Gastrocnemius medialis (tissue), 4 donors: ENCODE results near the gene EPB41. TPM values are rescaled to one million over a fixed set of nuclear protein-coding genes. Genes with fewer than 3 reads are reported as not detected.

ENCODE experiments used
- ATAC-seq, 2 donors: fragments of 150-250 bp; one replicate each; pipeline ENCODE4 v1.9.1; 2016
- DNase-seq, 2 donors: peaks; one replicate each; pipeline ENCODE4 v3.0.0-alpha.2; 2019
- H3K27ac ChIP-seq, 4 donors: fragments of 200-600 bp; sonication (generic); 1 replicate in 1 of 4; 2 replicates in 3 of 4; pipeline ENCODE4 v1.5.1; 2016 to 2018; ENCODE audit warnings: mild to moderate bottlenecking in 2 of 4, moderate library complexity in 1 of 4
- H3K27me3 ChIP-seq, 3 donors: fragments of 200-600 bp; sonication (generic) in 2 of 3; 1 replicate in 1 of 3; 2 replicates in 2 of 3; pipeline versions ENCODE4 v1.5.1 to v1.6.0; 2016 to 2019; ENCODE audit warnings: mild to moderate bottlenecking in 1 of 3, moderate library complexity in 1 of 3
- H3K36me3 ChIP-seq, 2 donors: fragments of 200-600 bp; sonication (generic) in 1 of 2; one replicate each; pipeline ENCODE4 v1.5.1; 2017 to 2018
- H3K4me1 ChIP-seq, 2 donors: fragments of 200-600 bp; sonication (generic) in 1 of 2; one replicate each; pipeline ENCODE4 v1.5.1; 2016 to 2017; ENCODE audit warnings: mild to moderate bottlenecking in 2 of 2
- H3K4me3 ChIP-seq, 4 donors: fragments of 200-600 bp; sonication (generic) in 3 of 4; 1 replicate in 1 of 4; 2 replicates in 3 of 4; pipeline ENCODE4 v1.5.1; 2016 to 2019; ENCODE audit warnings: mild to moderate bottlenecking in 2 of 4
- H3K9me3 ChIP-seq, 3 donors: fragments of 200-600 bp; sonication (generic) in 2 of 3; 1 replicate in 1 of 3; 2 replicates in 2 of 3; pipeline ENCODE4 v1.5.1; 2016 to 2019
- CTCF ChIP-seq, 5 experiments: fragments of 450-650 bp in 3 of 5; fragments of 200-600 bp in 2 of 5; sonication (generic) in 2 of 5; IDR thresholded peaks in 4 of 5; conservative IDR thresholded peaks in 1 of 5; 1 replicate in 4 of 5; 2 replicates in 1 of 5; pipeline ENCODE4 v1.5.1; 2016 to 2019; ENCODE audit warnings: antibody characterized with exemption in 5 of 5, mild to moderate bottlenecking in 3 of 5, moderate library complexity in 3 of 5
- POLR2A ChIP-seq, 2 donors: fragments of 450-650 bp; IDR thresholded peaks; one replicate each; pipeline ENCODE4 v1.6.1; 2017; ENCODE audit warnings: antibody characterized with exemption in 2 of 2, mild to moderate bottlenecking in 2 of 2, moderate library complexity in 2 of 2
- in situ Hi-C, 4 donors: fragments of 200-750 bp; cut with MboI; loops; one replicate each; pipeline versions ENCODE4 v1.15.0 to v1.8.0; 2017; ENCODE audit warnings: low sequenced_read_pairs in 4 of 4
- intact Hi-C: fragments of 100-400 bp; cut with DNase I; formaldehyde crosslinking; loops from one replicate; pipeline ENCODE4 v1.15.1; 2023; ENCODE audit warnings: low total_unique reads
- total RNA-seq, 4 donors: library from RNA; depleted of rRNA; stranded (reverse); fragments of >200 nt; gene quantifications; one replicate each; pipeline versions ENCODE4 v1.1.0 to v1.2.3, GENCODE V29; 2016

EPB41 gene
- total RNA-seq, 4 donors from 2014 or later = 19.5 to 28.6 (median 23.6) TPM

DNA sequence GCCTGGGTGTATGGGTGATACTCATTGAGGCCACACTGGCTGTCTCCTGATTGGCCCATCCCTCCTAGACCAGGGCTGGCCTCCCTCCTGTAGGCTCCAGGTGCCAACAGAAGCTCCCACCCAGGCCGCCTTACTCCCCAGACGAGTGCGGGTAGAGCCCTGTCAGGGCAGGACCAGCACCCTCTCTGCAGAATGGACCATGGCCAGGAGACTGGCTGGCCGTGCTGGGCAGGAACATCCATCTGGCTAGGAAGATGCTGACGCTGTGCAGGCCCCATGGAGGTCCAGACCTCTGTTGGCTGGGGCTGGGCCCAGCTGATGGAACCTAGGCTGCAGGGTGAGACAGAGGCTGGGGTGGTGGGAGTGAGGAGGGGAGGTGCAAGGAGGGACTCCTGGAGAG, 25.0 kb upstream of the EPB41 start:
- Histone ChIP-seq H3K36me3 (no peaks in the 10 kb centered on the region), H3K9me3 (no peaks in the 10 kb centered on the region), H3K27ac (no peak overlapping the region), H3K4me3 (no peak overlapping the region), H3K4me1 (peaks cover 19 to 26% of the 10 kb centered on the region in 2 donors), H3K27me3 (no peaks in the 10 kb centered on the region)
- intact Hi-C loops = loop anchor here (5.0 to 10.0 kb wide), 3 partner anchors 247 to 1825 kb away; partner anchors contain the start of genes SESN2 and TAF12
- ATAC-seq = no peak
- in situ Hi-C loops = loop anchor here (10.0 to 25.0 kb wide), 7 partner anchors 95 to 1823 kb away; partner anchors contain the start of genes RNU11 (in 3 of the 4), TAF12 (in 3 of the 4), MATN1 (in 1 of the 4) and PHACTR4 (in 1 of the 4)
- TF ChIP-seq POLR2A (IDR thresholded peaks at IDR 0.05) (no peak), CTCF (IDR thresholded peaks at IDR 0.05 in 4 of 5, conservative IDR thresholded peaks at IDR 0.05 in 1 of 5) (no peak)
- DNase-seq = no peak

DNA sequence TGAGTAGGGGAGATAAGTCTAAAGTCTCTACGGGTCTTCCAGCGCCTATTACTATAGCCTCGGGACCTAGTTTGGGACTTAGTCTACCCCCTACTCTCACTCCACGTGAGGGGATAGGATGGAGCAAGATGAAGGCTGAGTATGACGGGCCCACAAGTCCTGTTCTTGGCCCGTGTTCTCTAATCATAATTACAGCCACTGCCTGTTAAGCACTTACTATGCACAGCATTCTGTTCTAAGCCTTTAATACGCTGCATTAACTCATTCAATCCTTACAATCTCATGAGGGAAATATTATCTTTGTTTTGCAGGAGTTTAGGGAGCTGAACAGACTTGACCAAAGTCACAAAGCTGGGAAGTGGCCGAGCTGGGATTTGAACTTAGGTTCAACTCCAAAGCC, 23.9 kb upstream of the EPB41 start:
- ATAC-seq = no peak
- in situ Hi-C loops = loop anchor here (25.0 kb wide), 4 partner anchors 253 to 1822 kb away; partner anchors contain the start of genes RNU11 (in 2 of the 4), TAF12 (in 2 of the 4), MATN1 (in 1 of the 4) and PHACTR4 (in 1 of the 4)

DNA sequence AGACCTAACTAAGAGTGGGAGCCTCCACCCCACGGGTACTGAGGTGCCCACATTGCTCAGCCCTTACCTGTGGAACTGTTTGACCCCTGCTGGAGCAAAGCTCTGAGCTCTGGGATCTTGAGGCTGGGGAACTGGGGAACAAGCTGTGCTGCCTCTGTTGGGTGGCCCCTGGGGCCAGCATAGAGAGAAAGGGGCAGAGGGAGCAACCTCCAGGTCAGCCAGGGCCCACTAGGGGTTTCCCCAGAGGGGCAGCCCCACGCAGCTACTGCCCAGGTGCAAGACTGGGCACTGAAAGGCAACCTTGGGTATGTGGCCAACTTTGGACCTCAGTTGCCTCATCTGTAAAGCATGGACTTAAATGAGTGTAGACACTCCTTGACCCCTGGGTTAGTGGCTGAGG, 23.5 kb upstream of the EPB41 start:
- TF ChIP-seq CTCF (IDR thresholded peaks at IDR 0.05 in 4 of 5, conservative IDR thresholded peaks at IDR 0.05 in 1 of 5) (no peak), POLR2A (IDR thresholded peaks at IDR 0.05) (no peak)
- no peak for ATAC-seq
- no peaks in the 10 kb centered on the region for H3K36me3 ChIP-seq
- H3K9me3 ChIP-seq = no peaks in the 10 kb centered on the region
- H3K4me1 ChIP-seq = peaks cover 6 to 13% of the 10 kb centered on the region in 2 donors
- DNase-seq = no peak
- no peak overlapping the region for H3K4me3 ChIP-seq
- no peak overlapping the region for H3K27ac ChIP-seq
- intact Hi-C loops = no loop called here
- in situ Hi-C loops = loop anchor here (25.0 kb wide), 4 partner anchors 254 to 1821 kb away; partner anchors contain the start of genes RNU11 (in 2 of the 4), TAF12 (in 2 of the 4), MATN1 (in 1 of the 4) and PHACTR4 (in 1 of the 4)
- H3K27me3 ChIP-seq = no peaks in the 10 kb centered on the region

More for the DNA sequence above, 23.9 kb upstream of the EPB41 start:
- H3K27ac ChIP-seq = no peak overlapping the region
- intact Hi-C loops = no loop called here
- H3K36me3 ChIP-seq = no peaks in the 10 kb centered on the region
- no peak for DNase-seq
- no peaks in the 10 kb centered on the region for H3K9me3 ChIP-seq
- H3K4me1 ChIP-seq = peaks cover 8 to 17% of the 10 kb centered on the region in 2 donors
- TF ChIP-seq CTCF (IDR thresholded peaks at IDR 0.05 in 4 of 5, conservative IDR thresholded peaks at IDR 0.05 in 1 of 5) (no peak), POLR2A (IDR thresholded peaks at IDR 0.05) (no peak)
- no peaks in the 10 kb centered on the region for H3K27me3 ChIP-seq
- no peak overlapping the region for H3K4me3 ChIP-seq

- no peaks in the 10 kb centered on the region for H3K9me3 ChIP-seq
- H3K36me3 ChIP-seq = no peaks in the 10 kb centered on the region
- in situ Hi-C loops = loop anchor here (25.0 kb wide), 4 partner anchors 254 to 1821 kb away; partner anchors contain the start of genes RNU11 (in 2 of the 4), TAF12 (in 2 of the 4), MATN1 (in 1 of the 4) and PHACTR4 (in 1 of the 4)
- no peak overlapping the region for H3K27ac ChIP-seq
- no peak for DNase-seq
- H3K4me3 ChIP-seq = no peak overlapping the region
- ATAC-seq = no peak
- H3K4me1 ChIP-seq = peaks cover 6 to 10% of the 10 kb centered on the region in 2 donors
- intact Hi-C loops = no loop called here
- TF ChIP-seq CTCF (IDR thresholded peaks at IDR 0.05 in 4 of 5, conservative IDR thresholded peaks at IDR 0.05 in 1 of 5) (no peak), POLR2A (IDR thresholded peaks at IDR 0.05) (no peak)
- no peaks in the 10 kb centered on the region for H3K27me3 ChIP-seq
These were observed 23.1 kb upstream of the EPB41 start for GRCh38 chr1:28891256-28891655.
